ENCODE results near the gene NPDC1.

NPDC1 gene

DNA sequence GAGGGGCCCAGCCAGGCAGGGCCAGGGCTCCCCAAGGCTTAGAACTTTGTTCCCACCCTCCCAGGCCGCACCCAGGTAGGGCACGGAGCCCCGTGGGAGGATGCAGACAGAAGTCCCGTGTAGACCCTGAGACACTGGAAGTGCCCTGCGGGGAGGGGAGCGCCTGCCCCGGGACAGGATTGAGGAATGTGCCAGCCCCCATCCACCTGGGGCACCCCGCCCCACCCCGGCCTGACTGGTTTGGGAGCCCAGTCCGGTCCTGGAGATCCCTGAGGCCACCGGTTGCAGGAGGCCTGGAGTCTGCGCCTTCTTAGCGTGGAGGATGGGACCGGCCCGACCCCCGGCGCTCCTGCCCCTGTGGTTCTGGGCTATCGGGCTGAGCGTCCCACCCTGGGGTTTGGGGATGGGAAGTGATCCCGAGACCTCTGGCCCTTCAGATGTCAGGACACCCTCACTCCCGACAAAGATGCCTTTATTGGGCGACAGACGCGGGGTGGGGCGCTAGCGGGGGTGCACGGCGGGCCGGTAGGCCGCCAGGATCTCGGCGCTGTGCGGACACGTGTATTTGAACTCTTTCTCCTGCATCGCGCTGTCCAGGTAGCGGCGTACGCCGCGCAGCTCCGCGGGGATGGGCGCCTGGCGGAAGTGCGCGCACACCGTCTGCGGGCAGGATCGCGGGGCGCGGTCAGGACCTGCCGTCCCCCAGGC lies 51.6 kb downstream of the NPDC1 start:
- peaks cover 30 to 31% of the 10 kb centered on the region in 2 donors for H3K4me1 ChIP-seq (ENCODE audit: control insufficient read depth in 2 of 2, insufficient read depth in 2 of 2, low read length in 2 of 2)
- no peak overlapping the region for H3K27ac ChIP-seq (ENCODE audit: low read depth in 2 of 2, low read length in 2 of 2)
- H3K36me3 ChIP-seq (ENCODE audit: control insufficient read depth in 2 of 2, insufficient read depth in 2 of 2, low read length in 2 of 2): no peaks in the 10 kb centered on the region
- no peaks in the 10 kb centered on the region for H3K9me3 ChIP-seq (ENCODE audit: control insufficient read depth in 2 of 2, low read length in 2 of 2)
- no peak overlapping the region for H3K9ac ChIP-seq (ENCODE audit: low read depth in 1 of 2, low read length in 2 of 2)
- no peak overlapping the region for H3K4me3 ChIP-seq (ENCODE audit: low read length in 2 of 2)
- no peaks in the 10 kb centered on the region for H3K27me3 ChIP-seq (ENCODE audit: control insufficient read depth in 2 of 2, insufficient read depth in 2 of 2, low read length in 2 of 2)

DNA sequence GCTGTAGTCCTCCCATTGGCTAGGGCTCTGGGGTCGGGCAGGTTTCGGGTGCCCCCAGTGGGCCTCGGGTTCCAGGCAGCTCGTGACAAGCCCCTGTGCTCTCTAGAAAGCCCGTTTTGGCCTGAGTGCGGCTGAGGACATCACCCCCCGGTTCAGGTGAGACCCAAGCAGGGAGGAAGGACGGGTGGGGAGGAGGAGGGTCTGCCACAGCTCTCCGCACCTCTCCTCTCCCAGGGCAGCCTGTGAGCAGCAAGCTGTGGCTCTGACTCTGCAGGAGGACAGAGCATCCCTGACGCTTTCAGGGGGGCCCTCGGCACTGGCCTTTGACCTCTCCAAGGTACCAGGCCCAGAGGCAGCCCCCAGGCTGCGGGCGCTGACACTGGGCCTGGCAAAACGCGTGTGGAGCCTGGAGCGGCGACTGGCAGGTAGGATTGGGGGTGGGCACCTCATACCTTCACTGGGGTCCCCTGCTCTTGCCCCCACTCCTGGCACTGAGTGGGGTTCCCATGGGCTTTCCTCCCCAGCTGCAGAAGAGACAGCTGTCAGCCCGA lies 53.1 kb downstream of the NPDC1 start:
- H3K9ac ChIP-seq (ENCODE audit: low read depth in 1 of 2, low read length in 2 of 2): peak overlapping the region; percentile 29 to 61
- H3K9me3 ChIP-seq (ENCODE audit: control insufficient read depth in 2 of 2, low read length in 2 of 2): no peaks in the 10 kb centered on the region
- peaks cover 25 to 29% of the 10 kb centered on the region in 2 donors for H3K4me1 ChIP-seq (ENCODE audit: control insufficient read depth in 2 of 2, insufficient read depth in 2 of 2, low read length in 2 of 2)
- H3K27me3 ChIP-seq (ENCODE audit: control insufficient read depth in 2 of 2, insufficient read depth in 2 of 2, low read length in 2 of 2): no peaks in the 10 kb centered on the region
- H3K36me3 ChIP-seq (ENCODE audit: control insufficient read depth in 2 of 2, insufficient read depth in 2 of 2, low read length in 2 of 2): no peaks in the 10 kb centered on the region
- H3K4me3 ChIP-seq (ENCODE audit: low read length in 2 of 2): peak overlapping the region; percentile 66 to 82
- peak overlapping the region; percentile 89 to 92 for H3K27ac ChIP-seq (ENCODE audit: low read depth in 2 of 2, low read length in 2 of 2)

DNA sequence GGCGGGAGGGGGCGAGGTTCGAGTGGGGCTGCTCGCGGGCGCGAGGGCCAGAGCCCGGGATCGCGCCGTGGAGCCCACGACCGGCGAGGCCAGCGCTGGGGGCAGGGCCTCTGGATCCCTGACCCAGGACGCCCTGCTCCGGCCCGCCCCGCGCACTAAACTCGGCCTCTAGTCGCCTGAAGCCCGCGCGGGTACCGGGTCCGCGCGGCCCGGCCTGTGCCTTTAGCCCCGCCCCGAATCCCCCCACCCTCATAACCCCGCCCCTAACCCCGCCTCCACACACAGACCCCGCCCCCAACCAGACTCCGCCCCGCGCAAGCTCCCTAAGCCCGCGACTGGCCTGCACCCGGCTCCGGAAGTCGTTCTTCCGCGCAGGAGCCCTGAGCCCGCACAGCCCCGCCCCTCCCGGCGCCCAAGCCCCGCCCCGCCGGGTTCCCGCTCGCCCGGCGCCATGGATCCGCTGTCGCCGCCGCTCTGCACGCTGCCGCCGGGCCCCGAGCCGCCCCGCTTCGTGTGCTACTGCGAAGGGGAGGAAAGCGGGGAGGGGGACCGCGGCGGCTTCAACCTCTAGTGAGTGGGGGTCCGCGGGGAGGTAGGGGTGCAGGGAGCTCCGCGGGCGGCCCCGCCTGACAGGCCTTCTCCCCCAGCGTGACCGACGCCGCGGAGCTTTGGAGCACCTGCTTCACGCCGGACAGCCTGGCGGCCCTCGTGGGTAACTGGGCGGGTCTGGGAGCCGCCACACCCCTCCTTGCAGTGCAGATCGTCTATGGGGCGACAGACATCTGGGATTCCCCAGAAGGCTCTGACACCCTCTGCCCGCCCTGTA lies 53.8 kb downstream of the NPDC1 start, which contains the start of gene PAXX:
TSS of gene PAXX (plus strand) at position 430 of the 826 bp plus-strand sequence. CDS start at position 452, 22 bp downstream.
- Histone ChIP-seq H3K9ac (ENCODE audit: low read depth in 1 of 2, low read length in 2 of 2) (peak within 1 kb of the TSS; percentile 29 to 61), H3K27me3 (ENCODE audit: control insufficient read depth in 2 of 2, insufficient read depth in 2 of 2, low read length in 2 of 2) (no peaks in the 10 kb centered on the region), H3K9me3 (ENCODE audit: control insufficient read depth in 2 of 2, low read length in 2 of 2) (no peaks in the 10 kb centered on the region), H3K4me1 (ENCODE audit: control insufficient read depth in 2 of 2, insufficient read depth in 2 of 2, low read length in 2 of 2) (peaks cover 21 to 24% of the 10 kb centered on the region in 2 donors), H3K27ac (ENCODE audit: low read depth in 2 of 2, low read length in 2 of 2) (peak within 1 kb of the TSS; percentile 89 to 92), H3K36me3 (ENCODE audit: control insufficient read depth in 2 of 2, insufficient read depth in 2 of 2, low read length in 2 of 2) (no peaks in the 10 kb centered on the region), H3K4me3 (ENCODE audit: low read length in 2 of 2) (peak within 1 kb of the TSS; percentile 66 to 82)

DNA sequence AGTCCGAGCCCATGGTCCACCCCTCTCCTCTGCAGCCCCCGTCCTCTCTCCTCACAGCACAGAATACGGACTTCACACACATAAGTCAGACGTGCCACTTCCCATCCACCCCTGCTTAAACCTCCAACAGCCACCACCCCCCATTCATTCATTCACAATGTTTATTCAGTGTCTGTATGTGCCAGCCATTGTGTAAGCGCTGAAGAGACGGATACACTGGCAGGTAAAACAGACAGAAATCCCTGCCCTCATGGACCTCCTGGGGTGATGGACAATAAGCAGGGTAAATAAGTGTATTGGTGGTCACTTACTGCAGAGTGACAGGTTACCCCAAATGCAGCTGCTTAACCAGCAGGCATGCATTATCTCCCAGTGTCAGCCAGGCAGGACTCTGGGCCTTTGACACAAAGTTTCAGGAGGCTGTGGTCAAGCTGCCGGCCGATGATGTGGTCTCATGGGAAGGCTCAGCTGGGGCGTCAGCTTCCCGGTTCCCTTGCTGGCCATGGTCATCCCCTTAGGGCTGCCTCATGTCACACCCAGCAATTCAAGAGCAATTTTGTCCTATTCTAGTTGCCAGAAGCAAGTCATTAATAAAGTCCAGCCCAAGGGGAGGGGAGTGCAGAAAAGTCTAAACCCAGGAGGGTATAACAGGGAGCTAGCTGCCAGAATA lies 55.6 kb downstream of the NPDC1 start:
- no peak overlapping the region for H3K27ac ChIP-seq (ENCODE audit: low read depth in 2 of 2, low read length in 2 of 2)
- peaks cover 7 to 11% of the 10 kb centered on the region in 2 donors for H3K4me1 ChIP-seq (ENCODE audit: control insufficient read depth in 2 of 2, insufficient read depth in 2 of 2, low read length in 2 of 2)
- H3K36me3 ChIP-seq (ENCODE audit: control insufficient read depth in 2 of 2, insufficient read depth in 2 of 2, low read length in 2 of 2): no peaks in the 10 kb centered on the region
- H3K9me3 ChIP-seq (ENCODE audit: control insufficient read depth in 2 of 2, low read length in 2 of 2): no peaks in the 10 kb centered on the region
- peaks cover 0 to 6% of the 10 kb centered on the region in 2 donors for H3K27me3 ChIP-seq (ENCODE audit: control insufficient read depth in 2 of 2, insufficient read depth in 2 of 2, low read length in 2 of 2)
- no peak overlapping the region for H3K9ac ChIP-seq (ENCODE audit: low read depth in 1 of 2, low read length in 2 of 2)
- no peak overlapping the region for H3K4me3 ChIP-seq (ENCODE audit: low read length in 2 of 2)

All from mucosa of rectum (tissue), 2 donors.